Fibroblast of mammary gland (primary cell): ENCODE data around the gene GPRIN1.
"Not testable (repeated sequence)": the region's sequence is repeated elsewhere in the genome, so short reads cannot be mapped to it uniquely, and the experiment has no call there.

ENCODE experiments used
- DNase-seq: peaks from one replicate; pipeline ENCODE4 v3.0.0-alpha.2; 2010; ENCODE audit warnings: low read depth
- H3K4me3 ChIP-seq: 2 replicates; pipeline ENCODE4 v1.5.1; 2011; ENCODE audit warnings: low read depth, mild to moderate bottlenecking, low read length, moderate library complexity; ENCODE audit not compliant: control insufficient read depth
- CTCF ChIP-seq: conservative IDR thresholded peaks from 2 replicates; pipeline ENCODE4 v1.5.1; 2011; ENCODE audit warnings: low read depth, low read length, inconsistent platforms; ENCODE audit not compliant: control insufficient read depth, insufficient read depth

The GPRIN1 gene

GRCh38 chr5:176561259-176561658, 48.7 kb downstream of the GPRIN1 start:
- no peak for TF ChIP-seq CTCF
- no peak for DNase-seq
- H3K4me3 ChIP-seq, result no peak overlapping the region

- H3K4me3 ChIP-seq, result no peak overlapping the region
- no peak for DNase-seq
- no peak for TF ChIP-seq CTCF
Measured at GRCh38 chr5:176560364-176560763, 49.6 kb downstream of the GPRIN1 start.

- TF ChIP-seq CTCF, result no peak
- H3K4me3 ChIP-seq, result no peak overlapping the region
- no peak for DNase-seq
Measured at GRCh38 chr5:176559683-176560082, 50.3 kb downstream of the GPRIN1 start.

- DNase-seq, result no peak
- H3K4me3 ChIP-seq, result no peak overlapping the region
- no peak for TF ChIP-seq CTCF
Measured at GRCh38 chr5:176557846-176558245, 52.1 kb downstream of the GPRIN1 start.

- no peak overlapping the region for H3K4me3 ChIP-seq
- no peak for DNase-seq
- no peak for TF ChIP-seq CTCF
Measured at GRCh38 chr5:176553260-176554085, 56.5 kb downstream of the GPRIN1 start.

GRCh38 chr5:176552332-176552869, 57.6 kb downstream of the GPRIN1 start:
- DNase-seq, result no peak
- H3K4me3 ChIP-seq, result no peak overlapping the region
- no peak for TF ChIP-seq CTCF

GRCh38 chr5:176550937-176551336, 59.0 kb downstream of the GPRIN1 start:
- DNase-seq, H3K4me3 ChIP-seq: not testable (repeated sequence)
